AG10803 (cell line): ENCODE data around the gene SESN3.

ENCODE experiments used
- DNase-seq: peaks from one replicate; pipeline ENCODE4 v3.0.0; 2010; ENCODE audit warnings: low read depth
- H3K4me3 ChIP-seq: 2 replicates; pipeline ENCODE4 v1.5.1; 2011; ENCODE audit warnings: mild to moderate bottlenecking, low read length, control low read depth
- CTCF ChIP-seq: conservative IDR thresholded peaks from 2 replicates; pipeline ENCODE4 v1.5.1; 2011; ENCODE audit warnings: mild to moderate bottlenecking, low read length, control low read depth, inconsistent platforms

Gene SESN3

GRCh38 chr11:95242091-95242844 is 11.3 kb upstream of the SESN3 start:
- DNase-seq = no peak
- no peak for TF ChIP-seq CTCF
- no peak overlapping the region for H3K4me3 ChIP-seq

- peak; percentile 15 for DNase-seq
- no peak for TF ChIP-seq CTCF
These were observed 10.7 kb upstream of the SESN3 start for GRCh38 chr11:95241681-95242081.

GRCh38 chr11:95239871-95240649 is 9.1 kb upstream of the SESN3 start:
- no peak for DNase-seq
- no peak overlapping the region for H3K4me3 ChIP-seq
- TF ChIP-seq CTCF = no peak

More at GRCh38 chr11:95241681-95242081, 10.7 kb upstream of the SESN3 start:
- no peak overlapping the region for H3K4me3 ChIP-seq

GRCh38 chr11:95232666-95233065 is 1.7 kb upstream of the SESN3 start:
- H3K4me3 ChIP-seq = peak overlapping the region; percentile 72
- TF ChIP-seq CTCF = no peak
- DNase-seq = no peak

GRCh38 chr11:95231881-95232605 is 1.0 kb upstream of the SESN3 start:
- H3K4me3 ChIP-seq = peak overlapping the region; percentile 72
- TF ChIP-seq CTCF = no peak; the same call in 1 of the 2 replicates
- peak; percentile 34 for DNase-seq

DNA sequence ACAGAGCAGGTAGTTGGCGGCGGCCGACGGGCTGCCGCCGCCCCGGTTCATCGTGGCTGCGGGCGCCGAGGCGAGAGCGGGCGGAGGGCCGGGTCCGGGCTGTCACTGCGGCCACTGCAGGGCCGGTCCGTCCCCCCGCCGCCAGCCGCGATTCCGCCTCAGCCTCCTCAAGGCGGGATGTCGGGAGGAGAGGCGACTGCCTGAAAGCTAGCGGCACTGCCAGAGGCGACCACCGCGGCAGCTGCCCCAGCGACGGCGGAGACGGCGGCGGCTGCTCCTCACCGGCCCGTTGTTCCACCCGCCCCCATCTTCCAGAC is 234 bp downstream of the SESN3 start:
- no peak for TF ChIP-seq CTCF
- no peak for DNase-seq
- peak overlapping the region; percentile 72 for H3K4me3 ChIP-seq
